DOHH2 (cell line): ENCODE data around the gene DHRS12.

Source experiments
- H3F3A ChIP-seq: fragments of 200-600 bp; sonication (generic), shearing (Covaris generic); 2 replicates; pipeline ENCODE4 v1.6.0; 2016; ENCODE audit warnings: antibody characterized with exemption, mild to moderate bottlenecking; ENCODE audit not compliant: control insufficient read depth, insufficient read depth
- H3K27ac ChIP-seq: fragments of 200-600 bp; sonication (generic); 2 replicates; pipeline ENCODE4 v1.5.1; 2014; ENCODE audit warnings: low read depth, mild to moderate bottlenecking, low read length, moderate library complexity
- H3K27me3 ChIP-seq: fragments of 200-600 bp; sonication (generic); 2 replicates; pipeline ENCODE4 v1.6.1; 2014; ENCODE audit warnings: mild to moderate bottlenecking, low read length, mixed read lengths; ENCODE audit not compliant: control insufficient read depth
- H3K36me3 ChIP-seq: fragments of 200-600 bp; sonication (generic); 2 replicates; pipeline ENCODE4 v1.6.1; 2014; ENCODE audit warnings: mild to moderate bottlenecking, low read length, moderate library complexity, mixed read lengths; ENCODE audit not compliant: control insufficient read depth
- H3K4me1 ChIP-seq: fragments of 200-600 bp; sonication (generic); 2 replicates; pipeline ENCODE4 v1.6.1; 2014; ENCODE audit warnings: mild to moderate bottlenecking, low read length, mixed read lengths; ENCODE audit not compliant: control insufficient read depth
- H3K4me2 ChIP-seq: fragments of 200-600 bp; sonication (generic); 2 replicates; pipeline ENCODE4 v1.6.0; 2014; ENCODE audit warnings: mild to moderate bottlenecking, low read length, moderate library complexity
- H3K4me3 ChIP-seq: fragments of 200-600 bp; sonication (generic); 2 replicates; pipeline ENCODE4 v1.5.1; 2014; ENCODE audit warnings: mild to moderate bottlenecking, low read length, mixed read lengths
- H3K79me2 ChIP-seq: fragments of 200-600 bp; sonication (generic); 2 replicates; pipeline ENCODE4 v1.6.1; 2014; ENCODE audit warnings: mild to moderate bottlenecking, low read length, mixed read lengths; ENCODE audit not compliant: control insufficient read depth
- H3K9me2 ChIP-seq: fragments of 200-600 bp; sonication (generic); replicated peaks from 2 replicates; pipeline ENCODE4 v1.6.1; 2014; ENCODE audit warnings: mild to moderate bottlenecking, low read length, mixed read lengths; ENCODE audit not compliant: control insufficient read depth
- H3K9me3 ChIP-seq: fragments of 200-600 bp; sonication (generic); 2 replicates; pipeline ENCODE4 v1.6.1; 2014; ENCODE audit warnings: antibody characterized with exemption, low read length, mixed read lengths; ENCODE audit not compliant: control insufficient read depth, insufficient read depth
- H4K20me1 ChIP-seq: fragments of 200-600 bp; sonication (generic); 2 replicates; pipeline ENCODE4 v1.6.0; 2014; ENCODE audit warnings: low read depth, mild to moderate bottlenecking, antibody characterized with exemption, low read length, moderate library complexity; ENCODE audit not compliant: control insufficient read depth, insufficient read depth
- EZH2phosphoT487 ChIP-seq: fragments of 200-600 bp; sonication (generic); IDR thresholded peaks from 2 replicates; pipeline ENCODE4 v1.6.1; 2017; ENCODE audit warnings: borderline replicate concordance, mild to moderate bottlenecking, antibody characterized with exemption, low read length, moderate library complexity, mixed read lengths
- TF ChIP-seq, protein P1 (sequence below): fragments of 200-600 bp; sonication (generic); IDR thresholded peaks from one replicate; pipeline ENCODE4 v1.5.1; 2014; ENCODE audit warnings: antibody characterized with exemption, mild to moderate bottlenecking, low read depth, low read length; ENCODE audit not compliant: poor library complexity, severe bottlenecking

DHRS12 gene

GRCh38 chr13:51727634-51728274, 76.2 kb downstream of the DHRS12 start:
- no peaks in the 10 kb centered on the region for H3K79me2 ChIP-seq
- no peak for TF ChIP-seq EZH2phosphoT487
- TF ChIP-seq, protein P1, sequence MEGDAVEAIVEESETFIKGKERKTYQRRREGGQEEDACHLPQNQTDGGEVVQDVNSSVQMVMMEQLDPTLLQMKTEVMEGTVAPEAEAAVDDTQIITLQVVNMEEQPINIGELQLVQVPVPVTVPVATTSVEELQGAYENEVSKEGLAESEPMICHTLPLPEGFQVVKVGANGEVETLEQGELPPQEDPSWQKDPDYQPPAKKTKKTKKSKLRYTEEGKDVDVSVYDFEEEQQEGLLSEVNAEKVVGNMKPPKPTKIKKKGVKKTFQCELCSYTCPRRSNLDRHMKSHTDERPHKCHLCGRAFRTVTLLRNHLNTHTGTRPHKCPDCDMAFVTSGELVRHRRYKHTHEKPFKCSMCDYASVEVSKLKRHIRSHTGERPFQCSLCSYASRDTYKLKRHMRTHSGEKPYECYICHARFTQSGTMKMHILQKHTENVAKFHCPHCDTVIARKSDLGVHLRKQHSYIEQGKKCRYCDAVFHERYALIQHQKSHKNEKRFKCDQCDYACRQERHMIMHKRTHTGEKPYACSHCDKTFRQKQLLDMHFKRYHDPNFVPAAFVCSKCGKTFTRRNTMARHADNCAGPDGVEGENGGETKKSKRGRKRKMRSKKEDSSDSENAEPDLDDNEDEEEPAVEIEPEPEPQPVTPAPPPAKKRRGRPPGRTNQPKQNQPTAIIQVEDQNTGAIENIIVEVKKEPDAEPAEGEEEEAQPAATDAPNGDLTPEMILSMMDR = no peak

GRCh38 chr13:51726446-51727193, 77.3 kb downstream of the DHRS12 start:
- Histone ChIP-seq H3K79me2 (no peaks in the 10 kb centered on the region), H3K36me3 (no peaks in the 10 kb centered on the region), H3K4me2 (no peak overlapping the region), H3K27ac (no peak overlapping the region), H3K9me2 (no peaks in the 10 kb centered on the region), H3F3A (no peaks in the 10 kb centered on the region), H3K9me3 (no peaks in the 10 kb centered on the region), H4K20me1 (no peaks in the 10 kb centered on the region), H3K4me3 (no peak overlapping the region), H3K27me3 (no peaks in the 10 kb centered on the region), H3K4me1 (no peaks in the 10 kb centered on the region)
- TF ChIP-seq, protein P1 = no peak
- TF ChIP-seq EZH2phosphoT487 = no peak

More at GRCh38 chr13:51727634-51728274, 76.2 kb downstream of the DHRS12 start:
- no peaks in the 10 kb centered on the region for H3F3A ChIP-seq
- no peaks in the 10 kb centered on the region for H3K27me3 ChIP-seq
- H3K27ac ChIP-seq = no peak overlapping the region
- H3K36me3 ChIP-seq = no peaks in the 10 kb centered on the region
- H3K9me2 ChIP-seq = no peaks in the 10 kb centered on the region
- no peaks in the 10 kb centered on the region for H4K20me1 ChIP-seq
- H3K9me3 ChIP-seq = no peaks in the 10 kb centered on the region
- H3K4me1 ChIP-seq = no peaks in the 10 kb centered on the region
- no peak overlapping the region for H3K4me2 ChIP-seq
- H3K4me3 ChIP-seq = no peak overlapping the region

GRCh38 chr13:51724721-51725120, 79.2 kb downstream of the DHRS12 start:
- Histone ChIP-seq H3K4me1 (no peaks in the 10 kb centered on the region), H3K9me2 (no peaks in the 10 kb centered on the region), H3K27ac (no peak overlapping the region), H3K36me3 (no peaks in the 10 kb centered on the region), H4K20me1 (no peaks in the 10 kb centered on the region), H3K27me3 (no peaks in the 10 kb centered on the region), H3K9me3 (no peaks in the 10 kb centered on the region), H3K79me2 (no peaks in the 10 kb centered on the region), H3F3A (no peaks in the 10 kb centered on the region), H3K4me3 (no peak overlapping the region), H3K4me2 (no peak overlapping the region)
- TF ChIP-seq EZH2phosphoT487 = no peak
- TF ChIP-seq, protein P1 = no peak
